ENCODE data around the gene CAMKK1.

CAMKK1 gene

DNA sequence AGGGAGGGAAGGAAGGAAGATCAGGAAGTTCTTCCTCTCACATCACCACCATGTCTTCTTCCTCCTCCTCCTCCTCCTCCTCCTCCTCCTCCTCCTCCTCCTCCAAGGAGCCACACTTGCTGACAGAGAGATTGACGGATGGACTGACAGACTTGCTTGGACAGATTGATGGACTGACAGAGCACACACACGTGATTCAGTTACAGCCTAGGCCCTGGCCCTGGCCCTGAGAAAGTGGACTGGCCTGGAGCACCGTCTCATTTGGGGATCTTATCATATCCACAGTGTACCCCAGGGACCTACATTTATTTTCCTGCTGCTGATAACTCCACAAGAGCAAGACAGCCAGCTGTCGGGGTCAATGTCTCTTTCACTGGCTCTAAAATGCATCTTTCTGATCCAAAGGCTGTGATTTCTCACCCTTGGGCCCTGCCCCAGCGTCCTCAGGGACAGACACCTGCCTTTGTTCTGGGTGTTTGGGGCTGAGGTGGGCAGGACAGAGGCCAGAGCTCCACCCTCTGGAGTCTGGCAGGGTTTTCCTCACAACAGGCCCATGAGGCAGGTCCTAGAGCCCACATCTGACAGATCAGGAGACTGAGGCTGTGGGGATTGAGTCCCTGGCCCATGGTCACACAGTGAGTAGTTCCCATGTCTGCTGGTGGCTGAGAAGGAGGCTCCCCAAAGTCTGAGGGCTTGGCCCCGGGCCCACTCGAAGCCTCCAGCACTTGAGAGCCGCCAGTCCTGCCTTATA is 25.7 kb upstream of the CAMKK1 start:
- DNase-seq (ENCODE audit: low spot score), result no peak

DNA sequence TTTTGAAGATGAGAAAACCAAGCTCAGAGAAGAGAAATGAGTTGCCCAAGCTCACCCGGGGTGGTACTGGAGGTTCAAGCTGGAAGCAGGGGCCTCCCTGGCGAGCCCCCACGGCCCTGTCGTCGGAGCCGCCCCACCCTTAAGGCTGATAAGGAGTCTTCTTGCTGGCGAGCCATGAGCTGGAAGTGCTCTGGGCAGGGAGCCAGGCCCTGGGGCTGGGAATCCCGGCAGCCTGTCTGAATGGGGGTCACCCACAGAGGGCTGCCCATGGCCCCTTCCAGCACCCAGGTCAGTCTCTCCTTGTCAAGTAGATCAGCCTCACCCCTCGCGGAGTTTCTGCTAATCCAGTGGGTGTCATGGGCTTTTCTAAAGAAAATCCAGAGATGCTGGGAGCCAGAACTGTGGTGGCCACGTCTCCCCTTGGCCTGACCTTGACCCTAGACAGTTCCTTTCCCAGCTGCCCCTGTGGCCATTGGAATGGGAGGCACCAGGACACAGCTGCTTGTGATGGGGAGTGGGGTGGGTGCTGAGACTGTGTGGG is 24.6 kb upstream of the CAMKK1 start:
- no peak for DNase-seq (ENCODE audit: low spot score)

DNA sequence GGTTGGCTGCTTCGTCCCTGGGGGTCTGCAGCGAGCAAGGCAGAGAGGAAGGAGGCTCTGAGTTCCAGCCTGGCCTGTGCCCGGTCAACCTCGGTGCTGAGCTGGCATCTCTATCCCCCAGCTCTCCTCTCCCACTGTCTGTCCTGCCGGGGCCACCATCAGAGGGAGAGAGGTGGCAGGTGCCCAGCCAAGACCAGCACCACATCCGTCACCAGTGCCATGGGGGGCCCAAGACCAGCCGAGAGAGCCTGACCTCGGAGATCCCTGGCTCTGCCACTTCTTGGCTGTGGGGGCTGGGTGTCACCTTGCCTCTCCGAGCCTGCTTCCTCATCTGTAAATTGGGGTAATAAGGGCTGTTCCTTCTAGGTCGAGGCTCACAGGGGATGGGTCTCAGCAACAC is 24.0 kb upstream of the CAMKK1 start:
- DNase-seq (ENCODE audit: low spot score), result no peak

GRCh38 chr17:3915995-3916696 is 23.3 kb upstream of the CAMKK1 start, which contains the start of gene P2RX1:
TSS of gene P2RX1 (minus strand) at chr17:3916465. CDS start at chr17:3916225, 240 bp downstream.
- DNase-seq (ENCODE audit: low spot score), result no peak

DNA sequence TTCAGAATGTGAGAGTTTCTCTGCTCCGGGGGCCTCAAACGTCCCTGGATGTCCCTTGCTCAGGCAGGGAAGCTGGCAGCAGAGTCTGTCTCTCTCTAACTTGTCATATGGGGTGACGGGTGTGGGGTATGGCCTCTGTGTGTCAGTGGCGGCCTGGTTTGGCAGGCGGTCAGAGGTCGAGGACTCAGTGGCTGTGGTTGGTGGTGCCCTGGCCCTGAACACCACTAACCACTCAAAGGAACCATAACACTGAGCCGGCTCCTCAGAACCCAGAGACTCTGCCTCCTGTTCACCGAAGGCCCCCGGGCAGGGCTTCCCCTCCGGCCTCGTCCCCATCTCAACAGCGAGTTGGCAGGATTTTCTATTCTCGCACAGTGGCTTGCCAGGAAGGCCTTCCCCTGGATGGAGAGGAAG is 22.7 kb upstream of the CAMKK1 start:
- DNase-seq (ENCODE audit: low spot score), result no peak

DNA sequence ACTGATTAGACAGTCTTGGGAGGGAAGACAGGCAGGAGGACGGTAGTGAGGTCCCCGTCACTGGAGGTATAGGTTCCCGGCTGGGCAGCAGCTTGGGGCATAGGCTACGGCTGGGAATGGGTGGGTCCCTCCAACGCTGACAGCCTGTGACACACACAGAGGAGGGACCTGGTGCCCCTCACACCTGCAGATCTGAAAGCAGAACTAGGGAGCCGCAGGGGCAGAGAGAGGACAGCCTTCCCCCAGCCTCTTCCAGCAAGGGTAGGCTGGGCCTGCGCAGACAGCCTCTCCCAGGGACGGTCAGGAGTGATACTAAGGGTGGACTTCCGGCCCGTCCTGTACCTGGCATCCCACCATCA is 21.4 kb upstream of the CAMKK1 start:
- no peak for DNase-seq (ENCODE audit: low spot score)

- peak; percentile 72 for DNase-seq (ENCODE audit: low spot score)
These were observed 20.9 kb upstream of the CAMKK1 start for GRCh38 chr17:3913531-3914311.

- DNase-seq (ENCODE audit: low spot score), result no peak
These were observed 20.0 kb upstream of the CAMKK1 start for GRCh38 chr17:3912827-3913226.

GRCh38 chr17:3911271-3912053 is 18.6 kb upstream of the CAMKK1 start:
- peak; percentile 56 for DNase-seq (ENCODE audit: low spot score)

GRCh38 chr17:3910420-3911270 is 17.8 kb upstream of the CAMKK1 start:
- no peak for DNase-seq (ENCODE audit: low spot score)

DNA sequence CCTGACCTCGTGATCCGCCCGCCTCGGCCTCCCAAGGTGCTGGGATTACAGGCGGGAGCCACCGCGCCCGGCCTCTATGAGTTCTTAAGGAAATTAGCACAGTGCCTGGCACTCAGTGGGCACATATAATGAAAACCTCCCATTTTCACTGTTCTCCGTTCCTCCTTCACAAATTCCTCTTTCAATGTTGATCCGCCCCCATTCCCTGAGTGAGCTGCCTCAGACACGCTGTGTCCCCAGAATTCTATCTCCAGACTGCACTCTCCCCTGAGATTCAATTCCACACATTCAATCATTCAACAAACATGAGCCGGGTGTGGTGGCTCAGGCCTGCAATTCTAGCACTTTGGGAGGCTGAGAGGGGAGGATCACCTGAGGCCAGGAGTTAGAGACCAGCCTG is 16.4 kb upstream of the CAMKK1 start:
- no peak for DNase-seq (ENCODE audit: low spot score)

DNA sequence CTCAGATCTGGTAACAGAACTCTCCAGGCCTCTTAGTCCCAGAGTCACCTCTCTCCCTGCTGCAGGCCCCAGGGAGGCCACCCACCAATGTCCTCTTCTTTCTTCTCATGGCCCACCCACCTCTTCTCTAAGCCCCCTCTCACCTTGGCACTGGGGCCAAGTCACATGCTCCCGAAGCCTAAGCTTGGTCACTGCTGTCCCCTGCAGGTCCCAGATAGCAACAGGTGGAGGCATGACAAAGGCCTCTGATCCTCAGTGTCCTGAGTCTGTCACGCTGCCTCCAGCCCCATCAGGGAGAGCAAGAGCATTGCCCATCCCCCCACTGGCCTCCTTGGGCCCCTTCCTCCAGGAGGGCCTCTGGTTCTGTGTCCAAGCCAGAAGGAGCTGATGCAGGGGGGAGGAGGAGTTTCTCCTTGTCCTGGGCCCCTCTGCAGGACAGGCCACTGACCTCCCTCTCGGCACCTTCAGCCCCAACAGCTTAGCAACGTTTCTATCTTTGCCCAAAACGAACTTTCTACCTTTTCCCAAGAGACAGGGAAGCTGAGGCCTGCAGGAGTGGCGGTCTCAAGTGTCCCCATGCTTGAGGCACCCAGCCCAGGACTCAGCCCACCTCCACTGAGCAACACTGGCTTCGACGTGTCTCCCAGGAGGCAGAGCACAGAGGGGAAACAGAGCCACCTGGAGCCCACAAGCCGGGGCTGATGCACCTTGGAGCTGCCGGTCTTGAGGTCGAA is 14.8 kb upstream of the CAMKK1 start:
- no peak for DNase-seq (ENCODE audit: low spot score)

GRCh38 chr17:3906881-3907280 is 14.0 kb upstream of the CAMKK1 start:
- no peak for DNase-seq (ENCODE audit: low spot score)

DNA sequence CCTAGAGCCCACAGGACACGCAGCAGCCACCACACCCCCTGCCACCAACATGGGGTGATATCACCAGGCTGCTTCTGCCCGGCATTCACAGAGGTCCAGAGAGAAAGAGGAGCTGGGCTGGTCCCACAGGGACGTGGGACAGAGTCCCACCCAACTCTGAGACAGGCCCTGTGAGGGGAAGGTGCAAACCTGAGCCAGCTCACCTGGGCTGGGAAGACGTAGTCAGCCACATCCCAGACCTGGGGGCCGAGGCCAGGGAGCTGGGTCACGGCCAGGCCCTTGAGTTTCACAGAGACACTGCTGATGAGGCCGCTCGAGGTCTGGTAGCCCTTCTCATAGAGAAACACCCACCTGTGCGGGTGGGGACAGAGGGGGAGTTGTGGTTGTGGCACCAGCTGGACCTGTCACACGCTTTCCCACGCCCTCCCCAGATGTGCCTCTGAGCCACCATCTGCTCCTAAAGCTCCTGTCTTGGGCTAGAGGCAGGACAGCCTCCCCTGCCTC is 12.2 kb upstream of the CAMKK1 start:
- no peak for DNase-seq (ENCODE audit: low spot score)

DNA sequence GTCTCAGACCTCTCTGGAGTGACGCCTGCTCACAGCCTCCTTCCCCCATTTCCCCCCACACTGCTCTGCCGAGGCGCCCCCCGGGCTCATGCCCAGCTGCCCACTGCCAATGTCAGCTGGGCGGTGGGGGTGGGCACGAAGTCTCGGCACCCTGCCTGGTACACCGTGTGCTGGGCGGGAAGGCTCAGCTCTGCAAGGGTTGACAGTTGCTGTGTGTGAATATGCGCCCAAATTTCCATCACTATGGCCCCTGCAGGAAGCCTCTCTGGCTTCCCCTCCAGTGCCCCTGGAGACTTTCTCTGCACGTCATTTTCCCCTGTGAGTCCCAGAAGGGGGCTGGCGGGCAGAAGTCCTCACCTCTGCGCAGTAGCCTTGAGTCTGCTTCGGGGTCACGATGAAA is 11.6 kb upstream of the CAMKK1 start:
- no peak for DNase-seq (ENCODE audit: low spot score)

DNA sequence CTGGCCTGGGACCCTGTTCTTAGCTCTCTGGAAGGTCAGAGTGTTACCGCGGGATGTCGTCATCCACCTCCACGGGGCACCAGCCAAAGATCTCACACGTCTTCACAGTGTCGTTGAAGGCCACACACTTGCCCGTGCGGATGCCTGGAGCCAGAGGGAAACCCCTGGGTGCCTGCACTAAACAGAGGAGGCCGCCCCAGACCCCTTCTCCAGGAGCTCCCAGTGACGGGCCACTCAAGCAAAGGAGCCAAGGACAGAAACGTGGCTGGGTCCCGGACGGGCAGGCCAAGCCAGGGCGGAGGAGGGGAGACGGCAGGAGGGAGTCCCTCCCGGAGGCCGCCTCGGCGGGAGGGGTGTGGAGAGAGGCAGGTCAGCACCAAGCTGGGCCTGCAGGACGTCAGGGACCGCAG is 11.0 kb upstream of the CAMKK1 start:
- no peak for DNase-seq (ENCODE audit: low spot score)

GRCh38 chr17:3903051-3903825 is 10.4 kb upstream of the CAMKK1 start:
- DNase-seq (ENCODE audit: low spot score), result no peak

GRCh38 chr17:3900646-3901045 is 7.8 kb upstream of the CAMKK1 start:
- DNase-seq (ENCODE audit: low spot score), result no peak

GRCh38 chr17:3897731-3898130 is 4.9 kb upstream of the CAMKK1 start:
- no peak for DNase-seq (ENCODE audit: low spot score)

Measured in SK-N-DZ (cell line).